ENCODE results near the gene BEST4. TPM values are rescaled to one million over a fixed set of nuclear protein-coding genes. Genes with fewer than 3 reads are reported as not detected.
"Not testable (repeated sequence)": the region's sequence is repeated elsewhere in the genome, so short reads cannot be mapped to it uniquely, and the experiment has no call there.

The BEST4 gene
- total and polyA plus RNA-seq, 8 donors: 0.35 to 60.0 (median 0.87) TPM; not detected in 5

DNA sequence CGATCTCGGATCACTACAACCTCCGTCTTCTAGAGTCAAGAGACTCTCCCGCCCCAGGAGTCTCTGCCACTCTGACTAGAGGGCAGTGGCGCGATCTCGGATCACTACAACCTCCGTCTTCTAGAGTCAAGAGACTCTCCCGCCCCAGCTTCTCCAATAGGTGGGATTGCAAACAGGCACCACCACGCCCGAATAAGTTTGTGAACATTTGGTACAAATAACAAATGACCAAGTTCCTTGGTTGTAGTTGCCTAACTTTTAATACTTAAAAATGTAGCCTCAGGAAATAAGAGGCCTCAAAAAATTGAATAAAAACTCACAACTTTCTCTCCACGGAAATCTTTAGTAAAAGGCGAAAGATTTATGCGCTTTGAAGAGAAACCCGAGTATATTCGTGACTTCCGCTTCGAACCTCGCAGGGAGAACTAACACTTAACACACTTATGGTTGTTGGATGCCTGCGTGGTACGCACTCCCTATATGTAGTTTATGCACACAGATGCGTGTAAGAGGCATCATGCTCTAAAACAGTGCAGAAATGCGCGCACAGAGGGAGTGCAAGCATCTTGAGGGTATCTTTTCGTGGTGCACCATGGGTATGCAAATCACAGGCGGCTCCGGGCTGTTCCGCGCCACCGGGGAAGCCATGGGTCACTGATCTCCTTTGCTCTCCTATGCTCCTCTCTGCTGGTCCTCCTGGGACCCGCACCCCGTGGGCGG, 31.8 kb upstream of the BEST4 start:
- WGBS, 5 donors: 0 to 7% (median 1%) methylated on average over 33 of the region's 33 CpGs
- Histone ChIP-seq H3K4me1 (peaks cover 15 to 35% (median 24%) of the 10 kb centered on the region in 4 donors), H3K36me3 (no peaks in the 10 kb centered on the region), H3K4me3 (peak overlapping the region; percentile 46 to 58 (median 51)), H3K27me3 (no peaks in the 10 kb centered on the region), H3K27ac (peak overlapping the region; percentile 89 to 96 (median 91)), H3K9me3 (no peaks in the 10 kb centered on the region)
- intact Hi-C loops (cut with DNase I; ENCODE audit: low total_unique reads): no loop called here
- DNase-seq: peak; percentile 79 to 92
- TF ChIP-seq, protein P1, sequence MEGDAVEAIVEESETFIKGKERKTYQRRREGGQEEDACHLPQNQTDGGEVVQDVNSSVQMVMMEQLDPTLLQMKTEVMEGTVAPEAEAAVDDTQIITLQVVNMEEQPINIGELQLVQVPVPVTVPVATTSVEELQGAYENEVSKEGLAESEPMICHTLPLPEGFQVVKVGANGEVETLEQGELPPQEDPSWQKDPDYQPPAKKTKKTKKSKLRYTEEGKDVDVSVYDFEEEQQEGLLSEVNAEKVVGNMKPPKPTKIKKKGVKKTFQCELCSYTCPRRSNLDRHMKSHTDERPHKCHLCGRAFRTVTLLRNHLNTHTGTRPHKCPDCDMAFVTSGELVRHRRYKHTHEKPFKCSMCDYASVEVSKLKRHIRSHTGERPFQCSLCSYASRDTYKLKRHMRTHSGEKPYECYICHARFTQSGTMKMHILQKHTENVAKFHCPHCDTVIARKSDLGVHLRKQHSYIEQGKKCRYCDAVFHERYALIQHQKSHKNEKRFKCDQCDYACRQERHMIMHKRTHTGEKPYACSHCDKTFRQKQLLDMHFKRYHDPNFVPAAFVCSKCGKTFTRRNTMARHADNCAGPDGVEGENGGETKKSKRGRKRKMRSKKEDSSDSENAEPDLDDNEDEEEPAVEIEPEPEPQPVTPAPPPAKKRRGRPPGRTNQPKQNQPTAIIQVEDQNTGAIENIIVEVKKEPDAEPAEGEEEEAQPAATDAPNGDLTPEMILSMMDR (IDR thresholded peaks at IDR 0.05): no peak
- TF ChIP-seq POLR2A (IDR thresholded peaks at IDR 0.05) (peak in 2 of 4 donors; percentile 81 to 96), EP300 (IDR thresholded peaks at IDR 0.05) (no peak), POLR2AphosphoS5 (IDR thresholded peaks at IDR 0.05) (peak; percentile 12 to 99 (median 97))

DNA sequence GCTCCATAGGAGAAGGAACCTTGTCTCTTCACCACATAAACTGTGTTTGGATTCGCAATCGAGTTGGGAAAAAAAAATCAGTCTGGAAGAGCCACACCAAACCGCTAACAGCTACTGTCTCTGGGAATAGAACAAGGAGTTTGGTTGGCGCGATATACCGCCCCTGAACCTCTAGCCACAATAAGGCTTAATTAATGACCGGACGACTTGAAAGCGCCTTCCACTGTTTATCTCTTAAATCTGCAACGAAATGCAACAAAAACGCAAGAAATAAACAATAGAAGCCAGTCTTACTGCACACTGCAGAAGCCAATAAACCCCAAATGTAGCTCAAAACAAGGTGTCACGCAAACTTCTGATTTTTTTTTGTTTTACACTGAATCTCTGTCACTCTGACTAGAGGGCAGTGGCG, 31.2 kb upstream of the BEST4 start:
- peak in 1 of 2 donors; percentile 55 for DNase-seq
- peak overlapping the region; percentile 89 to 96 (median 91) for H3K27ac ChIP-seq
- WGBS, 5 donors: 0 to 4% (median 0%) methylated on average over 13 of the region's 13 CpGs
- TF ChIP-seq POLR2A (IDR thresholded peaks at IDR 0.05) (no peak), POLR2AphosphoS5 (IDR thresholded peaks at IDR 0.05) (no peak), EP300 (IDR thresholded peaks at IDR 0.05) (no peak)
- TF ChIP-seq, protein P1 (IDR thresholded peaks at IDR 0.05): no peak
- peaks cover 15 to 40% (median 29%) of the 10 kb centered on the region in 4 donors for H3K4me1 ChIP-seq
- no peaks in the 10 kb centered on the region for H3K36me3 ChIP-seq
- intact Hi-C loops (cut with DNase I; ENCODE audit: low total_unique reads): no loop called here
- no peaks in the 10 kb centered on the region for H3K27me3 ChIP-seq
- peak overlapping the region; percentile 46 to 58 (median 51) for H3K4me3 ChIP-seq
- no peaks in the 10 kb centered on the region for H3K9me3 ChIP-seq

DNA sequence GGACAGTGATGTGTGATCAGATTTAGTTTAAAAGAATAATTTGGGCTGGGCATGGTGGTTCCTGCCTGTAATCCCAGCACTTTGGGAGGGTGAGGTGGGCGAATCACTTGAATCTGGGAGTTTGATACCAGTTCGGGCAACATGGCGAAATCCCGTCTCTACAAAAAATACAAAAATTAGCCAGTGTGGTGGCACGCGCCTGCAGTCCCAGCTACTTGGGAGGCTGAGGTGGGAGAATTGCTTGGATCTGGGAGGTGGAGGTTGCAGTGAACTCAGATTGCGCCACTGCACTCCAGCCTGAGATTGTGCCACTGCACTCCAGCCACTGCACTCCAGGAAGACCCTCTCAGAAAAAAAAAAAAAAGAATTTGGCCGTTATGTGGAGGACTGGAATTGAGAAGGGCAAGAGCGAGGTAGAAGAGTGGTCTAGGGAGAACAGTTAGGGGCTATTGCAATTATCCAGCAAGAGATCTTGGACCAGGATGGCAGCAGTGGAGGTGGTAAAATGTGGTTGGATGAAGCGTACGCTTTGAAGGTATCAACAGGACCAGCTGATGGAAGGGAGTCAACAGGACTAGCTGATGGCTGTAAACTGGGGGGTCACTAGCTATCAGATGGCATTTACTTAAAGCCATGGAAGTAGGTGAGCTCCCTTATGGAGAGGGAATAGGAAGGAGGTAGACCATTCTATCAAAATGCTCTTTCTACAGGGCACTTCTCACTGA, 30.0 kb upstream of the BEST4 start:
- intact Hi-C loops (cut with DNase I; ENCODE audit: low total_unique reads): no loop called here
- TF ChIP-seq POLR2AphosphoS5 (IDR thresholded peaks at IDR 0.05) (no peak), POLR2A (IDR thresholded peaks at IDR 0.05) (no peak), EP300 (IDR thresholded peaks at IDR 0.05) (no peak)
- TF ChIP-seq, protein P1 (IDR thresholded peaks at IDR 0.05): no peak
- Histone ChIP-seq H3K4me1 (peaks cover 21 to 50% (median 36%) of the 10 kb centered on the region in 4 donors), H3K4me3 (no peak overlapping the region), H3K27ac (peak overlapping the region in 1 of 5 donors; percentile 96), H3K27me3 (no peaks in the 10 kb centered on the region), H3K9me3 (no peaks in the 10 kb centered on the region), H3K36me3 (no peaks in the 10 kb centered on the region)
- 93 to 96% (median 95%) methylated on average over 11 of the region's 11 CpGs for whole genome bisulfite sequencing, 5 donors
- no peak for DNase-seq

DNA sequence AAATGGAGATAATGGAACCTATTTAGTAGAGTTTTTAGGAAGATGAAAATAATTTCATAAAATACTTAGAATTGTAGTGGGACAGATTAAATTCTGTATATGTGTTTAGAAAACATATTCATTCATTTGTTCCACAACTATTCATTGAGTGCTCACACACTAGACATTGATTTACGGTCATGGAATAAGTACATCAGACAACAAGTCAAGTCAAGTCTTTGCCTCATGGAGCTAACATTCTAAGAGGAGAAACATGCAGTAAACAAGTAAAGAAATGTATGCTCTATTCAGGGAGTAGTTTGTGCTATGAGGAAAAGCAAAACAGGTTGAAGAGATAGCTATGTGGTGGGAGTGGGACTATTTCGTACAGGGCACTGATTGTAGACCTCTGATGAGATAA, 29.3 kb upstream of the BEST4 start:
- H3K4me3 ChIP-seq: no peak overlapping the region
- H3K27ac ChIP-seq: no peak overlapping the region
- H3K27me3 ChIP-seq: no peaks in the 10 kb centered on the region
- intact Hi-C loops (cut with DNase I; ENCODE audit: low total_unique reads): no loop called here
- WGBS, 5 donors: 73 to 86% (median 77%) methylated on average over 2 of the region's 2 CpGs
- no peak for TF ChIP-seq POLR2AphosphoS5 (IDR thresholded peaks at IDR 0.05)
- no peak for TF ChIP-seq POLR2A (IDR thresholded peaks at IDR 0.05)
- TF ChIP-seq, protein P1 (IDR thresholded peaks at IDR 0.05): no peak
- no peak for TF ChIP-seq EP300 (IDR thresholded peaks at IDR 0.05)
- H3K4me1 ChIP-seq: peaks cover 25 to 57% (median 42%) of the 10 kb centered on the region in 4 donors
- no peaks in the 10 kb centered on the region for H3K9me3 ChIP-seq
- DNase-seq: no peak
- H3K36me3 ChIP-seq: no peaks in the 10 kb centered on the region

DNA sequence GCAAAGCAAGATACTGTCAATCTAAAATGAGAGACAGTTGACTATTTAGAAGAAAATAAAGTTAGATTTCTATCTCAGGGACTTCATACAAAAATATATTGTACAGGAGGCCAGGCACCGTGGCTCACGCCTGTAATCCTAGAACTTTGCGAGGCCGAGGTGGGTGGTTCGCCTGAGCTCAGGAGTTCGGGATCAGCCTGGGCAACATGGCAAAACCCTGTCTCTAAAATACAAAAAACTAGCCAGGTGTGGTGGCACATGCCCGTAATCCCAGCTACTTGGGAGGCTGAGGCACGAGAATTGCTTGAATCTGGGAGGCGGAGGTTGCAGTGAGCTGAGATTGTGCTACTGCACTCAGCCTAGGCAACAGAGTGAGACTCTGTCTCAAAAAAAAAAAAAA, 28.0 kb upstream of the BEST4 start:
- H3K4me3 ChIP-seq; H3K27ac ChIP-seq; DNase-seq; H3K27me3 ChIP-seq; H3K9me3 ChIP-seq; intact Hi-C loops (cut with DNase I; ENCODE audit: low total_unique reads); H3K36me3 ChIP-seq: not testable (repeated sequence)
- 86 to 95% (median 92%) methylated on average over 9 of the region's 9 CpGs for WGBS, 5 donors
- peaks cover 30 to 66% (median 49%) of the 10 kb centered on the region in 4 donors for H3K4me1 ChIP-seq

All from stomach (tissue), 9 donors.